Esophagus muscularis mucosa (tissue), 4 donors: ENCODE data around the gene PRSS38.

Experiments used
- EP300 ChIP-seq: sonication (generic); formaldehyde crosslinking; IDR thresholded peaks from one replicate; pipeline ENCODE4 v1.6.1; 2017; ENCODE audit warnings: antibody characterized with exemption
- POLR2A ChIP-seq: fragments of 450-650 bp; IDR thresholded peaks from one replicate; pipeline ENCODE4 v1.6.1; 2017; ENCODE audit warnings: antibody characterized with exemption, moderate library complexity, mild to moderate bottlenecking, low read depth
- POLR2AphosphoS5 ChIP-seq, 2 donors: sonication (generic); formaldehyde crosslinking; IDR thresholded peaks; one replicate each; pipeline ENCODE4 v1.6.1; 2017; ENCODE audit warnings: antibody characterized with exemption in 2 of 2
- TF ChIP-seq, protein P1 (sequence below), 3 experiments: fragments of 200-600 bp in 2 of 3; fragments of 450-650 bp in 1 of 3; sonication (generic) in 2 of 3; IDR thresholded peaks; one replicate each; pipeline ENCODE4 v1.5.1; 2017 to 2019; ENCODE audit warnings: antibody characterized with exemption in 3 of 3, mild to moderate bottlenecking in 2 of 3, moderate library complexity in 1 of 3

DNA sequence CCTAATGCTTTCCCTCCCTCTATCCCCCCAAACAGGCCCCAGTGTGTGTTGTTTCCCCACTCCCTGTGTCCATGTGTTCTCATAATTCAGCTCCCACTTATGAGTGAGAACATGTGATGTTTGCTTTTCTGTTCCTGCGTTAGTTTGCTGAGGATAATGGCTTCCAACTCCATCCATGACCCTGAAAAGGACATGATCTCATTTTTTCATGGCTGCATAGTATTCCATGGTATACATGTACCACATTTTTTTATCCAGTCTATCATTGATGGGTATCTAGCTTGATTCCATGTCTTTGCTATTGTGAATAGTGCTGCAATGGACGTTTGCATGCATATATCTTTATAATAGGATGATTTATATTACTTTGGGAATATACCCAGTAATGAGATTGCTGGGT is 8.7 kb downstream of the PRSS38 start:
- TF ChIP-seq, protein P1, sequence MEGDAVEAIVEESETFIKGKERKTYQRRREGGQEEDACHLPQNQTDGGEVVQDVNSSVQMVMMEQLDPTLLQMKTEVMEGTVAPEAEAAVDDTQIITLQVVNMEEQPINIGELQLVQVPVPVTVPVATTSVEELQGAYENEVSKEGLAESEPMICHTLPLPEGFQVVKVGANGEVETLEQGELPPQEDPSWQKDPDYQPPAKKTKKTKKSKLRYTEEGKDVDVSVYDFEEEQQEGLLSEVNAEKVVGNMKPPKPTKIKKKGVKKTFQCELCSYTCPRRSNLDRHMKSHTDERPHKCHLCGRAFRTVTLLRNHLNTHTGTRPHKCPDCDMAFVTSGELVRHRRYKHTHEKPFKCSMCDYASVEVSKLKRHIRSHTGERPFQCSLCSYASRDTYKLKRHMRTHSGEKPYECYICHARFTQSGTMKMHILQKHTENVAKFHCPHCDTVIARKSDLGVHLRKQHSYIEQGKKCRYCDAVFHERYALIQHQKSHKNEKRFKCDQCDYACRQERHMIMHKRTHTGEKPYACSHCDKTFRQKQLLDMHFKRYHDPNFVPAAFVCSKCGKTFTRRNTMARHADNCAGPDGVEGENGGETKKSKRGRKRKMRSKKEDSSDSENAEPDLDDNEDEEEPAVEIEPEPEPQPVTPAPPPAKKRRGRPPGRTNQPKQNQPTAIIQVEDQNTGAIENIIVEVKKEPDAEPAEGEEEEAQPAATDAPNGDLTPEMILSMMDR (IDR thresholded peaks at IDR 0.05) = no peak
- TF ChIP-seq POLR2AphosphoS5 (IDR thresholded peaks at IDR 0.05) = no peak
- TF ChIP-seq EP300 = no peak
- TF ChIP-seq POLR2A = no peak
